MM.1S (cell line): Measurements from ENCODE around the gene FKBP2.

Source experiments
- DNase-seq: peaks from one replicate; pipeline ENCODE4 v3.0.0-alpha.2; 2015
- H2AFZ ChIP-seq: fragments of 300-600 bp; sonication (generic); 2 replicates; pipeline ENCODE4 v1.6.0; 2016; ENCODE audit warnings: antibody characterized with exemption, low read length
- H3F3A ChIP-seq: fragments of 300-600 bp; sonication (generic); 2 replicates; pipeline ENCODE4 v1.6.1; 2016; ENCODE audit warnings: mild to moderate bottlenecking, antibody characterized with exemption, low read length, moderate library complexity, mixed read lengths; ENCODE audit not compliant: insufficient read depth
- H3K27ac ChIP-seq: fragments of 300-600 bp; sonication (generic); 2 replicates; pipeline ENCODE4 v1.5.1; 2016; ENCODE audit warnings: mild to moderate bottlenecking, low read length
- H3K27me3 ChIP-seq: fragments of 300-600 bp; sonication (generic); replicated peaks from 2 replicates; pipeline ENCODE4 v1.6.0; 2016; ENCODE audit warnings: low read length; ENCODE audit not compliant: insufficient read depth
- H3K36me3 ChIP-seq: fragments of 300-600 bp; sonication (generic); replicated peaks from 2 replicates; pipeline ENCODE4 v1.6.1; 2016; ENCODE audit warnings: mild to moderate bottlenecking, low read length, mixed read lengths; ENCODE audit not compliant: insufficient read depth
- H3K4me1 ChIP-seq: fragments of 300-600 bp; sonication (generic); 2 replicates; pipeline ENCODE4 v1.6.1; 2016; ENCODE audit warnings: low read length, mixed read lengths
- H3K4me2 ChIP-seq: fragments of 300-600 bp; sonication (generic); 2 replicates; pipeline ENCODE4 v1.6.0; 2016; ENCODE audit warnings: low read depth, low read length
- H3K4me3 ChIP-seq: fragments of 300-600 bp; sonication (generic); 2 replicates; pipeline ENCODE4 v1.5.1; 2016; ENCODE audit warnings: low read length, mixed read lengths
- H3K79me2 ChIP-seq: fragments of 300-600 bp; sonication (generic); 2 replicates; pipeline ENCODE4 v1.6.1; 2016; ENCODE audit warnings: mixed run types, low read length, mixed read lengths
- H3K9ac ChIP-seq: fragments of 300-600 bp; sonication (generic); 2 replicates; pipeline ENCODE4 v1.6.1; 2016; ENCODE audit warnings: low read length, mixed read lengths
- H3K9me2 ChIP-seq: fragments of 300-600 bp; sonication (generic); replicated peaks from 2 replicates; pipeline ENCODE4 v1.6.1; 2016; ENCODE audit warnings: mild to moderate bottlenecking, low read length, mixed read lengths; ENCODE audit not compliant: insufficient read depth
- H3K9me3 ChIP-seq: fragments of 300-600 bp; sonication (generic); replicated peaks from 2 replicates; pipeline ENCODE4 v1.6.1; 2016; ENCODE audit warnings: mild to moderate bottlenecking, low read length, mixed read lengths; ENCODE audit not compliant: insufficient read depth
- H4K20me1 ChIP-seq: fragments of 300-600 bp; sonication (generic); 2 replicates; pipeline ENCODE4 v1.6.1; 2016; ENCODE audit warnings: mild to moderate bottlenecking, low read length, moderate library complexity, mixed read lengths; ENCODE audit not compliant: insufficient read depth
- CTCF ChIP-seq: fragments of 300-600 bp; sonication (generic); IDR thresholded peaks from 2 replicates; pipeline ENCODE4 v1.5.1; 2016; ENCODE audit warnings: antibody characterized with exemption, low read length, mixed read lengths
- EZH2 ChIP-seq: fragments of 300-600 bp; sonication (generic); optimal IDR thresholded peaks from 2 replicates; pipeline ENCODE3; 2017; ENCODE audit warnings: low read depth, mild to moderate bottlenecking, antibody characterized with exemption, low read length, mixed read lengths
- EZH2phosphoT487 ChIP-seq: fragments of 300-600 bp; sonication (generic); IDR thresholded peaks from 2 replicates; pipeline ENCODE4 v1.6.1; 2018; ENCODE audit warnings: antibody characterized with exemption, low read length

Gene FKBP2

GRCh38 chr11:64268025-64268892 lies 27.4 kb downstream of the FKBP2 start:
- Histone ChIP-seq H3K36me3 (no peaks in the 10 kb centered on the region), H3K4me2 (peak overlapping the region; percentile 83), H3K9ac (peak overlapping the region; percentile 84; the same call in 1 of the 2 replicates), H4K20me1 (no peaks in the 10 kb centered on the region), H3K79me2 (peaks cover 11% of the 10 kb centered on the region; the same call in 1 of the 2 replicates), H3K9me2 (no peaks in the 10 kb centered on the region), H3K27me3 (no peaks in the 10 kb centered on the region), H3K4me3 (peak overlapping the region; percentile 80), H2AFZ (peak overlapping the region; percentile 73; the same call in 1 of the 2 replicates), H3K4me1 (0 out of 2 replicates have a peak, but pooled peaks cover 5% of the 10 kb centered on the region), H3F3A (peaks cover 26% of the 10 kb centered on the region), H3K27ac (peak overlapping the region; percentile 83; the same call in 1 of the 2 replicates), H3K9me3 (no peaks in the 10 kb centered on the region)
- no peak for DNase-seq
- TF ChIP-seq CTCF (no peak), EZH2 (no peak), EZH2phosphoT487 (no peak)

GRCh38 chr11:64268893-64269539 lies 28.1 kb downstream of the FKBP2 start:
- Histone ChIP-seq H3K4me1 (0 out of 2 replicates have a peak, but pooled peaks cover 5% of the 10 kb centered on the region), H2AFZ (peak overlapping the region; percentile 73)
- TF ChIP-seq EZH2phosphoT487 = no peak

GRCh38 chr11:64269540-64270220 lies 28.8 kb downstream of the FKBP2 start:
- H3K9ac ChIP-seq = peak overlapping the region; percentile 84
- peak overlapping the region; percentile 83 for H3K27ac ChIP-seq
- H3K9me2 ChIP-seq = no peaks in the 10 kb centered on the region
- TF ChIP-seq CTCF (peak; percentile 11; the same call in 1 of the 2 replicates), EZH2phosphoT487 (no peak)
- no peaks in the 10 kb centered on the region for H4K20me1 ChIP-seq
- H3K79me2 ChIP-seq = peaks cover 11% of the 10 kb centered on the region; the same call in 1 of the 2 replicates
- no peaks in the 10 kb centered on the region for H3K9me3 ChIP-seq
- H3K4me3 ChIP-seq = peak overlapping the region; percentile 80
- DNase-seq = peak; percentile 99
- peak overlapping the region; percentile 83 for H3K4me2 ChIP-seq
- 0 out of 2 replicates have a peak, but pooled peaks cover 5% of the 10 kb centered on the region for H3K4me1 ChIP-seq
- peak overlapping the region; percentile 73 for H2AFZ ChIP-seq
- no peaks in the 10 kb centered on the region for H3K27me3 ChIP-seq
- peaks cover 26% of the 10 kb centered on the region for H3F3A ChIP-seq
- H3K36me3 ChIP-seq = no peaks in the 10 kb centered on the region

More at GRCh38 chr11:64268893-64269539, 28.1 kb downstream of the FKBP2 start:
- Histone ChIP-seq H4K20me1 (no peaks in the 10 kb centered on the region), H3K27ac (peak overlapping the region; percentile 83), H3K79me2 (peaks cover 11% of the 10 kb centered on the region; the same call in 1 of the 2 replicates), H3K27me3 (no peaks in the 10 kb centered on the region), H3K9me3 (no peaks in the 10 kb centered on the region), H3K36me3 (no peaks in the 10 kb centered on the region), H3K9ac (peak overlapping the region; percentile 84), H3K4me2 (peak overlapping the region; percentile 83), H3K9me2 (no peaks in the 10 kb centered on the region), H3F3A (peaks cover 26% of the 10 kb centered on the region), H3K4me3 (peak overlapping the region; percentile 80)
- DNase-seq = peak; percentile 54
